OCI-LY3 (cell line): ENCODE data around the gene SOX15.

ENCODE experiments used
- CTCF ChIP-seq: fragments of 200-600, 300-600 bp; sonication (generic); IDR thresholded peaks from 2 replicates; pipeline ENCODE4 v1.5.1; 2014; ENCODE audit warnings: antibody characterized with exemption, low read length, low read depth
- EZH2phosphoT487 ChIP-seq: fragments of 200-600 bp; shearing (Covaris generic); IDR thresholded peaks from 2 replicates; pipeline ENCODE4 v1.6.1; 2018; ENCODE audit warnings: antibody characterized with exemption, mixed run types, low read depth

GRCh38 chr17:7582396-7583252 lies 7.3 kb downstream of the SOX15 start:
- TF ChIP-seq CTCF: no peak; the same call in 1 of the 2 replicates
- TF ChIP-seq EZH2phosphoT487: no peak
